Measurements from ENCODE around the gene TNIP3. TPM values are rescaled to one million over a fixed set of nuclear protein-coding genes. Genes with fewer than 3 reads are reported as not detected.

The TNIP3 gene
- total and polyA plus RNA-seq, 2 donors (not counting 1 experiment from before 2014, with no cell fraction given), result not detected

GRCh38 chr4:121200795-121201472, 36.8 kb upstream of the TNIP3 start:
- Histone ChIP-seq H3K36me3 (replicated peaks in 1 of 2; ENCODE audit: control extremely low read depth in 1 of 2, control insufficient read depth in 1 of 2, extremely low read depth in 1 of 2, insufficient read depth in 2 of 2, low read length in 1 of 2) (no peaks in the 10 kb centered on the region), H2AFZ (ENCODE audit: insufficient read depth, low read depth, low read length, poor library complexity, severe bottlenecking) (peak overlapping the region; percentile 51), H3K4me3 (ENCODE audit: control extremely low read depth in 1 of 5, extremely low read depth in 1 of 5, insufficient read depth in 1 of 5, low read depth in 2 of 5, low read length in 4 of 5) (peak overlapping the region in 1 of 5 experiments; percentile 8), H3K79me2 (ENCODE audit: control insufficient read depth, insufficient read depth, low read length) (no peaks in the 10 kb centered on the region), H3K9me3 (ENCODE audit: control extremely low read depth in 1 of 3, control insufficient read depth in 2 of 3, insufficient read depth in 1 of 3, low read length in 2 of 3) (no peaks in the 10 kb centered on the region), H4K20me1 (ENCODE audit: control insufficient read depth, insufficient read depth, low read length, poor library complexity, severe bottlenecking) (no peaks in the 10 kb centered on the region), H3K9ac (ENCODE audit: low read length) (no peak overlapping the region), H3K27ac (ENCODE audit: low read length in 2 of 2) (peak overlapping the region in 1 of 2 donors; percentile 13), H3K4me1 (ENCODE audit: control insufficient read depth in 2 of 2, insufficient read depth in 2 of 2, low read length in 2 of 2) (peaks cover 0 to 8% of the 10 kb centered on the region in 2 donors), H3K27me3 (replicated peaks in 1 of 4; ENCODE audit: control extremely low read depth in 1 of 4, control insufficient read depth in 3 of 4, insufficient read depth in 4 of 4, low read length in 3 of 4) (no peaks in the 10 kb centered on the region), H3K4me2 (replicated peaks; ENCODE audit: low read depth, low read length, poor library complexity, severe bottlenecking) (peak overlapping the region; percentile 42)
- CTCF ChIA-PET, result interaction anchor here (1.4 kb wide), 1 partner anchor 8 kb away, joined by 3 read pairs; no protein-coding TSS in a partner anchor
- no peak overlapping the region for H3K27ac Mint-ChIP-seq
- TF ChIP-seq, protein P1, sequence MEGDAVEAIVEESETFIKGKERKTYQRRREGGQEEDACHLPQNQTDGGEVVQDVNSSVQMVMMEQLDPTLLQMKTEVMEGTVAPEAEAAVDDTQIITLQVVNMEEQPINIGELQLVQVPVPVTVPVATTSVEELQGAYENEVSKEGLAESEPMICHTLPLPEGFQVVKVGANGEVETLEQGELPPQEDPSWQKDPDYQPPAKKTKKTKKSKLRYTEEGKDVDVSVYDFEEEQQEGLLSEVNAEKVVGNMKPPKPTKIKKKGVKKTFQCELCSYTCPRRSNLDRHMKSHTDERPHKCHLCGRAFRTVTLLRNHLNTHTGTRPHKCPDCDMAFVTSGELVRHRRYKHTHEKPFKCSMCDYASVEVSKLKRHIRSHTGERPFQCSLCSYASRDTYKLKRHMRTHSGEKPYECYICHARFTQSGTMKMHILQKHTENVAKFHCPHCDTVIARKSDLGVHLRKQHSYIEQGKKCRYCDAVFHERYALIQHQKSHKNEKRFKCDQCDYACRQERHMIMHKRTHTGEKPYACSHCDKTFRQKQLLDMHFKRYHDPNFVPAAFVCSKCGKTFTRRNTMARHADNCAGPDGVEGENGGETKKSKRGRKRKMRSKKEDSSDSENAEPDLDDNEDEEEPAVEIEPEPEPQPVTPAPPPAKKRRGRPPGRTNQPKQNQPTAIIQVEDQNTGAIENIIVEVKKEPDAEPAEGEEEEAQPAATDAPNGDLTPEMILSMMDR (IDR thresholded peaks at IDR 0.05), result no peak
- WGBS (ENCODE audit: insufficient coverage), result 58% methylated on average over 3 of the region's 3 CpGs
- peaks cover 13% of the 10 kb centered on the region for H3K4me1 Mint-ChIP-seq
- no peak for DNase-seq
- intact Hi-C loops (cut with micrococcal nuclease), result no loop called here
- H3K27me3 Mint-ChIP-seq, result no peaks in the 10 kb centered on the region
- peak overlapping the region; percentile 53 for H3K4me3 Mint-ChIP-seq
- POLR2A ChIA-PET, result no interaction called here
- no peaks in the 10 kb centered on the region for H3K9me3 Mint-ChIP-seq (ENCODE audit: insufficient read depth)
- ATAC-seq (ENCODE audit: low read depth), result no peak

DNA sequence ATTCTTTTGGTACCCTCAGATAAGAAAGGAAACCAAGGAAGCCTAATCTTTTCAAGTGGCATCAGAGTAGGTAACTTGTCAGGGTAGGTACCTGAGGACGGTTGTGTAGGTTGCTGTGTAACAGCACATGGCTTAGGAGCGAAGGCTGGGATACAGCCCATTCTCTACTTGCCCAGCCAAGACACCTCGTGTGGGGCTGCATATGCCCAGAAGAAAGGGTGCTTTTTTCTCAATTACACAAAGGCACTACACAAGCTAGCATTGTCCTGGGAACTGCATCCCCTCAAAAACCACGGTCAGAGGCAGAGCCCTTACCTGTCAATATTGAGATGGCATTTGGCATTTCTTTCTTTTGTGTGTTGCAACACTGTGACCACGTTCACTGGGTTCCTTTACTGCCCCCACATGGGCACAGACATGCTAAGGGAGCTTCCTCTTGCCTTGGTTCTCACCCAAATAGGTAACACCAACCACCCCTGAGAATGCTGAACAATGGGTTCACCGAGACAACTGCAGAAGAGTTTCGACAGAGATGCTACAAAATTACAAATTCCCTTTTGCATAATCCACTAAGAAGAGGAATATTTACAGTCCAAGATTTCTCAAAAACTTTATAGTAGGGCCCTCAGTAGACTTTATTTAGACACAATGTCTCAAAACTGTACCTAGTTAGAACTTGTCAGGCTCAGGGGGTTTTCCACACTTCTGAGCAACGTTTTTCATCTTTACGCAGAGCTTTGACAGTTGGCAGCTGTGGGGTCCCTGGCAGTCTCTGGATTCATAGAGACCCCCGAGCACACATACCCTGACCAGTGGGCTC, 35.8 kb upstream of the TNIP3 start:
- ATAC-seq (ENCODE audit: low read depth), result no peak
- no peak for TF ChIP-seq EZH2 (IDR thresholded peaks at IDR 0.05; ENCODE audit: borderline replicate concordance, insufficient read depth, low read depth, low read length, poor library complexity, severe bottlenecking)
- TF ChIP-seq, protein P1 (IDR thresholded peaks at IDR 0.05), result no peak
- peaks cover 13% of the 10 kb centered on the region for H3K4me1 Mint-ChIP-seq
- Histone ChIP-seq H3K4me3 (ENCODE audit: control extremely low read depth in 1 of 5, extremely low read depth in 1 of 5, insufficient read depth in 1 of 5, low read depth in 2 of 5, low read length in 4 of 5) (no peak overlapping the region), H3K27ac (ENCODE audit: low read length in 2 of 2) (peak overlapping the region in 1 of 2 donors; percentile 13), H3K4me1 (ENCODE audit: control insufficient read depth in 2 of 2, insufficient read depth in 2 of 2, low read length in 2 of 2) (peaks cover 0 to 8% of the 10 kb centered on the region in 2 donors), H3K27me3 (replicated peaks in 1 of 4; ENCODE audit: control extremely low read depth in 1 of 4, control insufficient read depth in 3 of 4, insufficient read depth in 4 of 4, low read length in 3 of 4) (no peaks in the 10 kb centered on the region), H3K79me2 (ENCODE audit: control insufficient read depth, insufficient read depth, low read length) (no peaks in the 10 kb centered on the region), H3K9ac (ENCODE audit: low read length) (no peak overlapping the region), H4K20me1 (ENCODE audit: control insufficient read depth, insufficient read depth, low read length, poor library complexity, severe bottlenecking) (no peaks in the 10 kb centered on the region), H3K4me2 (replicated peaks; ENCODE audit: low read depth, low read length, poor library complexity, severe bottlenecking) (peak overlapping the region; percentile 42), H2AFZ (ENCODE audit: insufficient read depth, low read depth, low read length, poor library complexity, severe bottlenecking) (peak overlapping the region; percentile 51), H3K36me3 (replicated peaks in 1 of 2; ENCODE audit: control extremely low read depth in 1 of 2, control insufficient read depth in 1 of 2, extremely low read depth in 1 of 2, insufficient read depth in 2 of 2, low read length in 1 of 2) (no peaks in the 10 kb centered on the region), H3K9me3 (ENCODE audit: control extremely low read depth in 1 of 3, control insufficient read depth in 2 of 3, insufficient read depth in 1 of 3, low read length in 2 of 3) (no peaks in the 10 kb centered on the region)
- WGBS (ENCODE audit: insufficient coverage), result 47% methylated on average over 6 of the region's 10 CpGs
- ChIA-PET CTCF (interaction anchor here (1.1 kb wide), 1 partner anchor 12 kb away, joined by 3 read pairs; no protein-coding TSS in a partner anchor), POLR2A (no interaction called here)
- no peak overlapping the region for H3K27ac Mint-ChIP-seq
- intact Hi-C loops (cut with micrococcal nuclease), result no loop called here
- no peaks in the 10 kb centered on the region for H3K9me3 Mint-ChIP-seq (ENCODE audit: insufficient read depth)
- H3K27me3 Mint-ChIP-seq, result no peaks in the 10 kb centered on the region
- DNase-seq, result peak; percentile 18
- H3K4me3 Mint-ChIP-seq, result peak overlapping the region; percentile 40
